Epithelial cell of proximal tubule (primary cell): ENCODE data around the gene CDC14A. TPM values are rescaled to one million over a fixed set of nuclear protein-coding genes. Genes with fewer than 3 reads are reported as not detected.

ENCODE experiments used
- DNase-seq: peaks from one replicate; pipeline ENCODE4 v3.0.0-alpha.2; 2011; ENCODE audit warnings: low read depth
- H3K4me3 ChIP-seq: 2 replicates; pipeline ENCODE4 v1.5.1; 2011; ENCODE audit warnings: low read depth, mild to moderate bottlenecking, low read length
- total RNA-seq: library from RNA; depleted of rRNA; stranded (reverse); fragments of >200 nt; gene quantifications from 2 replicates; pipeline ENCODE4 v1.2.3, GENCODE V29; 2015
- TF ChIP-seq, protein P1 (sequence below): conservative IDR thresholded peaks from 2 replicates; pipeline ENCODE4 v1.5.1; 2012; ENCODE audit warnings: low read depth, mild to moderate bottlenecking, low read length

The CDC14A gene
- total RNA-seq, 1 donor from 2014 or later: 7.4 TPM

- DNase-seq: no peak
- TF ChIP-seq, protein P1, sequence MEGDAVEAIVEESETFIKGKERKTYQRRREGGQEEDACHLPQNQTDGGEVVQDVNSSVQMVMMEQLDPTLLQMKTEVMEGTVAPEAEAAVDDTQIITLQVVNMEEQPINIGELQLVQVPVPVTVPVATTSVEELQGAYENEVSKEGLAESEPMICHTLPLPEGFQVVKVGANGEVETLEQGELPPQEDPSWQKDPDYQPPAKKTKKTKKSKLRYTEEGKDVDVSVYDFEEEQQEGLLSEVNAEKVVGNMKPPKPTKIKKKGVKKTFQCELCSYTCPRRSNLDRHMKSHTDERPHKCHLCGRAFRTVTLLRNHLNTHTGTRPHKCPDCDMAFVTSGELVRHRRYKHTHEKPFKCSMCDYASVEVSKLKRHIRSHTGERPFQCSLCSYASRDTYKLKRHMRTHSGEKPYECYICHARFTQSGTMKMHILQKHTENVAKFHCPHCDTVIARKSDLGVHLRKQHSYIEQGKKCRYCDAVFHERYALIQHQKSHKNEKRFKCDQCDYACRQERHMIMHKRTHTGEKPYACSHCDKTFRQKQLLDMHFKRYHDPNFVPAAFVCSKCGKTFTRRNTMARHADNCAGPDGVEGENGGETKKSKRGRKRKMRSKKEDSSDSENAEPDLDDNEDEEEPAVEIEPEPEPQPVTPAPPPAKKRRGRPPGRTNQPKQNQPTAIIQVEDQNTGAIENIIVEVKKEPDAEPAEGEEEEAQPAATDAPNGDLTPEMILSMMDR: no peak
- H3K4me3 ChIP-seq: no peak overlapping the region
These were observed 58.7 kb downstream of the CDC14A start for GRCh38 chr1:100411019-100411418.

- TF ChIP-seq, protein P1: no peak
- H3K4me3 ChIP-seq: no peak overlapping the region
- no peak for DNase-seq
These were observed 59.3 kb downstream of the CDC14A start for GRCh38 chr1:100411574-100411973.

GRCh38 chr1:100413035-100413434, 60.7 kb downstream of the CDC14A start:
- no peak overlapping the region for H3K4me3 ChIP-seq
- TF ChIP-seq, protein P1: no peak
- no peak for DNase-seq

- TF ChIP-seq, protein P1: no peak
- no peak overlapping the region for H3K4me3 ChIP-seq
- DNase-seq: no peak
These were observed 62.6 kb downstream of the CDC14A start for GRCh38 chr1:100414693-100415497.

GRCh38 chr1:100415498-100415778, 63.1 kb downstream of the CDC14A start:
- TF ChIP-seq, protein P1: no peak
- no peak overlapping the region for H3K4me3 ChIP-seq
- no peak for DNase-seq

GRCh38 chr1:100419072-100419471, 66.8 kb downstream of the CDC14A start:
- no peak for DNase-seq
- TF ChIP-seq, protein P1: no peak
- no peak overlapping the region for H3K4me3 ChIP-seq

- DNase-seq: no peak
- TF ChIP-seq, protein P1: no peak
- H3K4me3 ChIP-seq: no peak overlapping the region
These were observed 69.8 kb downstream of the CDC14A start for GRCh38 chr1:100422065-100422464.
